IPS-NIHi7 (cell line): ENCODE measurements around the gene COL8A2.

Experiments used
- DNase-seq: peaks from one replicate; pipeline ENCODE4 v3.0.0; 2012; ENCODE audit warnings: mixed read lengths; ENCODE audit errors: extremely low spot score

The COL8A2 gene

GRCh38 chr1:36062315-36062714 is 62.7 kb downstream of the COL8A2 start:
- DNase-seq: no peak

GRCh38 chr1:36055706-36056105 is 69.3 kb downstream of the COL8A2 start:
- no peak for DNase-seq

- DNase-seq: no peak
These were observed 71.0 kb downstream of the COL8A2 start for GRCh38 chr1:36053978-36054377.

GRCh38 chr1:36051821-36052220 is 73.2 kb downstream of the COL8A2 start:
- no peak for DNase-seq
